ENCODE measurements around the gene APLN. TPM values are rescaled to one million over a fixed set of nuclear protein-coding genes. Genes with fewer than 3 reads are reported as not detected.

Gene APLN
- total RNA-seq, 6 donors from 2014 or later = 0.49 to 14.2 (median 1.7) TPM; not detected in 1

DNA sequence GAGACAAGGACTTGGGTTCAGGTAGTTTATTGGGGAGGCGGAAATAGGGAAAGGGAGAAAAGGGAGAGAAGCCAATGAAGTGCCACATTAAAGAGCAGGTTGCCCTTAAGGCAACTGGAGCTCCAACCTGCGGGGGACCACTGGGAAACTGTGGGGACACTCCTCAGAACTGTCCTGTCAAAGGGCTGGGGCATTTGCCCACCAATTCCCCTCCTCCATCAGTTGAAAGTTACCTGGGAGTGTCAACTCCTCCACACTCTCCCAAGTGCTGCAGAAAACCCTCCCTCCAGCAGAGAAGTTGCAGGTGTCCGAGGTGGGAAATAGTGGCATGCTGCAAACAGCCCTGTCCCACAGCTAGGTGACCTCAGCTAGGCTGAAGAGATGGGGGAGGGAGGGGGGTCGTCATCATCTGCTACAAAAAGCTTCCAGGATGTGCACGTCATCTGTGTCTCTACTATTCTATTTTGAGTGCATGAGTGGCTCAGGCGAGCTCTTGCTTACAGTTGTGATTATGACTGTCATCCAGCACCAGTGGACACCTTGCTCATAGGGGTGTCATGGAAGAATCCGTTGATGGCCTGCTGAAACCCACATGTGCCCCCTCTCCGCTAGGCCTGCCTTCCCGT, 42.6 kb upstream of the APLN start:
- H3K27me3 ChIP-seq = no peaks in the 10 kb centered on the region
- no peaks in the 10 kb centered on the region for H3K36me3 ChIP-seq
- H3K27ac ChIP-seq = no peak overlapping the region
- no peak for ATAC-seq (ENCODE audit: low FRiP score in 2 of 2)
- 69 to 95% methylated on average over 3 to 9 of the region's 9 CpGs for WGBS, 2 donors
- no peaks in the 10 kb centered on the region for H3K9me3 ChIP-seq
- H3K4me1 ChIP-seq = no peaks in the 10 kb centered on the region
- H3K4me3 ChIP-seq = no peak overlapping the region
- TF ChIP-seq POLR2AphosphoS5 (IDR thresholded peaks at IDR 0.05) (no peak), EP300 (IDR thresholded peaks at IDR 0.05) (no peak), POLR2A (IDR thresholded peaks at IDR 0.05) (no peak)
- TF ChIP-seq, protein P1, sequence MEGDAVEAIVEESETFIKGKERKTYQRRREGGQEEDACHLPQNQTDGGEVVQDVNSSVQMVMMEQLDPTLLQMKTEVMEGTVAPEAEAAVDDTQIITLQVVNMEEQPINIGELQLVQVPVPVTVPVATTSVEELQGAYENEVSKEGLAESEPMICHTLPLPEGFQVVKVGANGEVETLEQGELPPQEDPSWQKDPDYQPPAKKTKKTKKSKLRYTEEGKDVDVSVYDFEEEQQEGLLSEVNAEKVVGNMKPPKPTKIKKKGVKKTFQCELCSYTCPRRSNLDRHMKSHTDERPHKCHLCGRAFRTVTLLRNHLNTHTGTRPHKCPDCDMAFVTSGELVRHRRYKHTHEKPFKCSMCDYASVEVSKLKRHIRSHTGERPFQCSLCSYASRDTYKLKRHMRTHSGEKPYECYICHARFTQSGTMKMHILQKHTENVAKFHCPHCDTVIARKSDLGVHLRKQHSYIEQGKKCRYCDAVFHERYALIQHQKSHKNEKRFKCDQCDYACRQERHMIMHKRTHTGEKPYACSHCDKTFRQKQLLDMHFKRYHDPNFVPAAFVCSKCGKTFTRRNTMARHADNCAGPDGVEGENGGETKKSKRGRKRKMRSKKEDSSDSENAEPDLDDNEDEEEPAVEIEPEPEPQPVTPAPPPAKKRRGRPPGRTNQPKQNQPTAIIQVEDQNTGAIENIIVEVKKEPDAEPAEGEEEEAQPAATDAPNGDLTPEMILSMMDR (IDR thresholded peaks at IDR 0.05) = no peak
- DNase-seq = no peak

GRCh38 chrX:129696463-129697155, 41.9 kb upstream of the APLN start:
- Histone ChIP-seq H3K4me3 (no peak overlapping the region), H3K27ac (no peak overlapping the region), H3K27me3 (no peaks in the 10 kb centered on the region), H3K4me1 (no peaks in the 10 kb centered on the region), H3K9me3 (no peaks in the 10 kb centered on the region), H3K36me3 (no peaks in the 10 kb centered on the region)
- WGBS, 2 donors = 69 to 76% methylated on average over 8 of the region's 8 CpGs
- no peak for TF ChIP-seq POLR2AphosphoS5 (IDR thresholded peaks at IDR 0.05)
- TF ChIP-seq EP300 (IDR thresholded peaks at IDR 0.05) = no peak
- TF ChIP-seq, protein P1 (IDR thresholded peaks at IDR 0.05) = no peak
- no peak for TF ChIP-seq POLR2A (IDR thresholded peaks at IDR 0.05)
- no peak for DNase-seq
- no peak for ATAC-seq (ENCODE audit: low FRiP score in 2 of 2)

- no peak for TF ChIP-seq POLR2AphosphoS5 (IDR thresholded peaks at IDR 0.05)
- no peak for TF ChIP-seq EP300 (IDR thresholded peaks at IDR 0.05)
- TF ChIP-seq, protein P1 (IDR thresholded peaks at IDR 0.05) = no peak
- no peak for TF ChIP-seq POLR2A (IDR thresholded peaks at IDR 0.05)
- no peak for DNase-seq
These were observed 41.2 kb upstream of the APLN start for GRCh38 chrX:129695937-129696336.

DNA sequence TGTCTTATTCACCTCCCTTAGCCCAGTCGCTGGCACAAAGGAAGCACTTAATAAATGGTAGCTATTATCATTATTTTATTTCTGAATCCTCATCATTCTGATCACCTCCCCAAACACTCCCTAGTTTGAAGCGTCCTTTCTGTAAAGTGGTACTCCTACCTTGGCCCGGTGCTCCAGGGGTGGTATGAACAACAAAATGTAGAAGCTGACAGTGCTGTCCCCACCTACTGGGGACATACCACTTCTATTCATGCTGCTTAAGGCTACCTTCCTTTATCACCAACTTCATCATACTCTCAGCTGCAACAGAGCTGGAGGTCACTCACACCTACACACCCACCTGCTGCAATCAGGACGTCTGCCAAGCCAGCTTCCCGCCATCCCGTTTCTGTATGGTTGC, 40.8 kb upstream of the APLN start:
- DNase-seq (no peak), ATAC-seq (ENCODE audit: low FRiP score in 2 of 2) (no peak)
- no peaks in the 10 kb centered on the region for H3K36me3 ChIP-seq
- H3K27me3 ChIP-seq = no peaks in the 10 kb centered on the region
- WGBS, 2 donors = 69 to 97% methylated on average over 6 of the region's 6 CpGs
- H3K27ac ChIP-seq = no peak overlapping the region
- no peak overlapping the region for H3K4me3 ChIP-seq
- H3K9me3 ChIP-seq = no peaks in the 10 kb centered on the region
- no peaks in the 10 kb centered on the region for H3K4me1 ChIP-seq
- TF ChIP-seq EP300 (IDR thresholded peaks at IDR 0.05) (no peak), POLR2A (IDR thresholded peaks at IDR 0.05) (no peak), POLR2AphosphoS5 (IDR thresholded peaks at IDR 0.05) (no peak)
- TF ChIP-seq, protein P1 (IDR thresholded peaks at IDR 0.05) = no peak

More at GRCh38 chrX:129695937-129696336, 41.2 kb upstream of the APLN start:
- no peak for ATAC-seq (ENCODE audit: low FRiP score in 2 of 2)
- Histone ChIP-seq H3K27me3 (no peaks in the 10 kb centered on the region), H3K4me1 (no peaks in the 10 kb centered on the region), H3K36me3 (no peaks in the 10 kb centered on the region), H3K27ac (no peak overlapping the region), H3K4me3 (no peak overlapping the region), H3K9me3 (no peaks in the 10 kb centered on the region)
- 79 to 82% methylated on average over 4 to 8 of the region's 8 CpGs for WGBS, 2 donors
